ENCODE data around the gene SKI. TPM values are rescaled to one million over a fixed set of nuclear protein-coding genes. Genes with fewer than 3 reads are reported as not detected.

Gene SKI
- total RNA-seq, 1 experiment from 2014 or later = 89.5 TPM

- H2BK5ac ChIP-seq (ENCODE audit: insufficient read length, low read length) = no peak overlapping the region
- Mint-ChIP-seq H3K9me3 (no peaks in the 10 kb centered on the region), H3K4me1 (peaks cover 54 to 69% of the 10 kb centered on the region in 2 experiments), H3K27ac (peak overlapping the region; percentile 70 to 90 (median 81); a peak in 3 of 7 replicates), H3K4me3 (peak overlapping the region in 1 of 2 experiments; percentile 21; a peak in 2 of 5 replicates), H3K27me3 (ENCODE audit: low read depth) (no peaks in the 10 kb centered on the region), H3K36me3 (ENCODE audit: insufficient read depth in 1 of 3, low read depth in 3 of 3) (peaks cover 5 to 21% (median 11%) of the 10 kb centered on the region in 3 experiments)
- no peak overlapping the region for H2BK120ac ChIP-seq (ENCODE audit: low read depth, low read length, poor library complexity, severe bottlenecking)
- H3K27ac ChIP-seq (ENCODE audit: insufficient read length, low read depth, low read length) = no peak overlapping the region
- H3K56ac ChIP-seq (ENCODE audit: insufficient read length, low read depth, low read length) = no peak overlapping the region
- no peak overlapping the region for H4K91ac ChIP-seq (ENCODE audit: insufficient read length, low read depth, low read length)
- H3K4me2 ChIP-seq (ENCODE audit: insufficient read depth, insufficient read length, low read length) = no peak overlapping the region
- no peak overlapping the region for H3K14ac ChIP-seq (ENCODE audit: insufficient read depth, low read length)
- no CpG with 5 or more reads among the region's 22 CpGs for WGBS (ENCODE audit: extremely low coverage, insufficient read length, low lambda C conversion rate)
- no peak overlapping the region for H3K18ac ChIP-seq (ENCODE audit: insufficient read length, low read depth, low read length)
- peaks cover 15% of the 10 kb centered on the region for H3K79me1 ChIP-seq (ENCODE audit: insufficient read depth, low read depth, low read length, poor library complexity, severe bottlenecking)
- H3K4me1 ChIP-seq (ENCODE audit: insufficient read depth, low read length) = no peaks in the 10 kb centered on the region; the same call in 1 of the 2 replicates
- peaks cover 8% of the 10 kb centered on the region for H3K23me2 ChIP-seq (ENCODE audit: insufficient read length, low read depth, low read length, poor library complexity, severe bottlenecking)
- H2BK20ac ChIP-seq (ENCODE audit: low read depth, low read length, poor library complexity, severe bottlenecking) = no peak overlapping the region
- H2BK12ac ChIP-seq (ENCODE audit: insufficient read length, low read depth, low read length) = no peak overlapping the region
- H3K9me3 ChIP-seq (ENCODE audit: control insufficient read depth, low read depth, low read length) = no peaks in the 10 kb centered on the region
- H3K9ac ChIP-seq (ENCODE audit: extremely low read depth, insufficient read length, low read length) = no peak overlapping the region
- no peak overlapping the region for H3T11ph ChIP-seq (ENCODE audit: low read length)
- peak; percentile 20 for DNase-seq
- H4K5ac ChIP-seq (ENCODE audit: insufficient read length, low read depth, low read length) = no peak overlapping the region
- H3K27me3 ChIP-seq (ENCODE audit: insufficient read depth, low read length) = no peaks in the 10 kb centered on the region
- no peak overlapping the region for H3K4ac ChIP-seq (ENCODE audit: low read depth, low read length)
- no peak overlapping the region for H2AFZ ChIP-seq (ENCODE audit: low read length)
- H3K79me2 ChIP-seq (ENCODE audit: insufficient read depth, low read length) = peaks cover 85% of the 10 kb centered on the region; the same call in 1 of the 2 replicates
- H2BK15ac ChIP-seq (ENCODE audit: low read depth, low read length) = no peak overlapping the region
- no peak overlapping the region for H4K8ac ChIP-seq (replicated peaks; ENCODE audit: insufficient read length, low read depth, low read length)
- TF ChIP-seq, protein P1, sequence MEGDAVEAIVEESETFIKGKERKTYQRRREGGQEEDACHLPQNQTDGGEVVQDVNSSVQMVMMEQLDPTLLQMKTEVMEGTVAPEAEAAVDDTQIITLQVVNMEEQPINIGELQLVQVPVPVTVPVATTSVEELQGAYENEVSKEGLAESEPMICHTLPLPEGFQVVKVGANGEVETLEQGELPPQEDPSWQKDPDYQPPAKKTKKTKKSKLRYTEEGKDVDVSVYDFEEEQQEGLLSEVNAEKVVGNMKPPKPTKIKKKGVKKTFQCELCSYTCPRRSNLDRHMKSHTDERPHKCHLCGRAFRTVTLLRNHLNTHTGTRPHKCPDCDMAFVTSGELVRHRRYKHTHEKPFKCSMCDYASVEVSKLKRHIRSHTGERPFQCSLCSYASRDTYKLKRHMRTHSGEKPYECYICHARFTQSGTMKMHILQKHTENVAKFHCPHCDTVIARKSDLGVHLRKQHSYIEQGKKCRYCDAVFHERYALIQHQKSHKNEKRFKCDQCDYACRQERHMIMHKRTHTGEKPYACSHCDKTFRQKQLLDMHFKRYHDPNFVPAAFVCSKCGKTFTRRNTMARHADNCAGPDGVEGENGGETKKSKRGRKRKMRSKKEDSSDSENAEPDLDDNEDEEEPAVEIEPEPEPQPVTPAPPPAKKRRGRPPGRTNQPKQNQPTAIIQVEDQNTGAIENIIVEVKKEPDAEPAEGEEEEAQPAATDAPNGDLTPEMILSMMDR (conservative IDR thresholded peaks at IDR 0.05) = no peak
- H4K20me1 ChIP-seq (ENCODE audit: control insufficient read depth, insufficient read depth, insufficient read length) = no peaks in the 10 kb centered on the region
- H3K23ac ChIP-seq (ENCODE audit: insufficient read length, low read depth, low read length) = no peak overlapping the region
- H2AK5ac ChIP-seq (ENCODE audit: insufficient read length, low read length) = no peak overlapping the region
These were observed 7.3 kb downstream of the SKI start for GRCh38 chr1:2235300-2235998.
